Fibroblast of lung (primary cell): ENCODE results near the gene FANCG. TPM values are rescaled to one million over a fixed set of nuclear protein-coding genes. Genes with fewer than 3 reads are reported as not detected.

Experiments used
- DNase-seq, 2 donors: peaks; one replicate each; pipeline versions ENCODE4 v3.0.0 to v3.0.0-alpha.2; 2010; ENCODE audit warnings: low read depth in 2 of 2
- H2AFZ ChIP-seq: 2 replicates; pipeline ENCODE4 v1.5.1; 2012; ENCODE audit warnings: low read length, control low read depth, inconsistent platforms
- H3K27ac ChIP-seq: 2 replicates; pipeline ENCODE4 v1.5.1; 2011; ENCODE audit warnings: low read length, control low read depth; ENCODE audit not compliant: insufficient read depth
- H3K27me3 ChIP-seq: 2 replicates; pipeline ENCODE4 v1.5.1; 2011; ENCODE audit warnings: mild to moderate bottlenecking, low read length; ENCODE audit not compliant: control insufficient read depth, insufficient read depth
- H3K36me3 ChIP-seq: 2 replicates; pipeline ENCODE4 v1.5.1; 2011; ENCODE audit warnings: low read length; ENCODE audit not compliant: control insufficient read depth, insufficient read depth
- H3K4me1 ChIP-seq: 2 replicates; pipeline ENCODE4 v1.5.1; 2011; ENCODE audit warnings: low read length; ENCODE audit not compliant: control insufficient read depth, insufficient read depth; ENCODE audit errors: extremely low read depth
- H3K4me2 ChIP-seq: 2 replicates; pipeline ENCODE4 v1.5.1; 2011; ENCODE audit warnings: low read length, control low read depth; ENCODE audit not compliant: insufficient read depth; ENCODE audit errors: extremely low read depth
- H3K4me3 ChIP-seq, 4 experiments: fragments of 200-600 bp in 1 of 4; sonication (generic) in 1 of 4; replicated peaks in 1 of 4; 2 replicates each; pipeline ENCODE4 v1.5.1; 2011 to 2016; ENCODE audit warnings: low read length in 4 of 4, low read depth in 3 of 4, mild to moderate bottlenecking in 3 of 4, control low read depth in 2 of 4, inconsistent platforms in 1 of 4, mixed read lengths in 1 of 4; ENCODE audit not compliant: insufficient read depth in 1 of 4; ENCODE audit errors: control extremely low read depth in 1 of 4
- H3K79me2 ChIP-seq: 2 replicates; pipeline ENCODE4 v1.5.1; 2012; ENCODE audit warnings: mild to moderate bottlenecking, low read length, inconsistent platforms; ENCODE audit not compliant: control insufficient read depth, insufficient read depth
- H3K9ac ChIP-seq: 2 replicates; pipeline ENCODE4 v1.5.1; 2011; ENCODE audit warnings: mild to moderate bottlenecking, low read length, control low read depth; ENCODE audit not compliant: insufficient read depth
- H3K9me3 ChIP-seq: 2 replicates; pipeline ENCODE4 v1.5.1; 2012; ENCODE audit warnings: low read depth, low read length; ENCODE audit not compliant: control insufficient read depth, insufficient read depth
- H4K20me1 ChIP-seq: 2 replicates; pipeline ENCODE4 v1.5.1; 2011; ENCODE audit warnings: low read length; ENCODE audit not compliant: control insufficient read depth, insufficient read depth; ENCODE audit errors: extremely low read depth
- CTCF ChIP-seq, 2 donors: IDR thresholded peaks in 1 of 2; conservative IDR thresholded peaks in 1 of 2; 1 replicate in 1 of 2; 2 replicates in 1 of 2; pipeline ENCODE4 v1.5.1; 2011 to 2012; ENCODE audit warnings: low read length in 2 of 2, control low read depth in 1 of 2, inconsistent platforms in 1 of 2, low read depth in 1 of 2, mild to moderate bottlenecking in 1 of 2
- EZH2 ChIP-seq: IDR thresholded peaks from 2 replicates; pipeline ENCODE4 v1.5.1; 2012; ENCODE audit warnings: low read length, control low read depth, mild to moderate bottlenecking; ENCODE audit errors: missing control alignments
- polyA plus RNA-seq, 2 donors: library from polyadenylated mRNA; depleted of rRNA in 1 of 2; stranded (reverse) in 1 of 2; unstranded in 1 of 2; fragments of >200 nt; gene quantifications; 2 replicates each; pipeline ENCODE4 v1.2.1, GENCODE V29; 2011 to 2012; ENCODE audit warnings: missing spikeins in 1 of 2
- total RNA-seq: library from RNA; depleted of rRNA; stranded (reverse); fragments of >200 nt; gene quantifications from 2 replicates; pipeline ENCODE4 v1.2.1, GENCODE V29; 2014

The FANCG gene
- total and polyA plus RNA-seq, 2 donors (not counting 1 experiment from before 2014, with no cell fraction given): 6.6 to 12.2 TPM

- no peak for DNase-seq
- peaks cover 17% of the 10 kb centered on the region for H3K36me3 ChIP-seq
Measured at GRCh38 chr9:35108461-35108860, 28.7 kb upstream of the FANCG start.

GRCh38 chr9:35107297-35108290 is 27.9 kb upstream of the FANCG start:
- Histone ChIP-seq H3K4me1 (peaks cover 19% of the 10 kb centered on the region), H3K79me2 (peaks cover 25% of the 10 kb centered on the region), H3K27ac (no peak overlapping the region), H4K20me1 (no peaks in the 10 kb centered on the region), H3K9me3 (no peaks in the 10 kb centered on the region), H3K36me3 (peaks cover 17% of the 10 kb centered on the region), H2AFZ (no peak overlapping the region), H3K9ac (no peak overlapping the region), H3K4me3 (no peak overlapping the region), H3K27me3 (no peaks in the 10 kb centered on the region), H3K4me2 (no peak overlapping the region)
- TF ChIP-seq CTCF (conservative IDR thresholded peaks at IDR 0.05 in 1 of 2, IDR thresholded peaks at IDR 0.05 in 1 of 2; ENCODE audit: low read depth in 1 of 2, low read length in 2 of 2) (no peak), EZH2 (no peak)
- no peak for DNase-seq

More at GRCh38 chr9:35108461-35108860, 28.7 kb upstream of the FANCG start:
- no peak overlapping the region for H3K27ac ChIP-seq
- TF ChIP-seq CTCF (conservative IDR thresholded peaks at IDR 0.05 in 1 of 2, IDR thresholded peaks at IDR 0.05 in 1 of 2; ENCODE audit: low read depth in 1 of 2, low read length in 2 of 2): no peak
- no peak for TF ChIP-seq EZH2
- H3K9ac ChIP-seq: no peak overlapping the region
- peaks cover 22% of the 10 kb centered on the region for H3K4me1 ChIP-seq
- no peak overlapping the region for H3K4me2 ChIP-seq
- H2AFZ ChIP-seq: no peak overlapping the region
- no peaks in the 10 kb centered on the region for H4K20me1 ChIP-seq
- H3K9me3 ChIP-seq: no peaks in the 10 kb centered on the region
- no peak overlapping the region for H3K4me3 ChIP-seq
- no peaks in the 10 kb centered on the region for H3K27me3 ChIP-seq
- H3K79me2 ChIP-seq: peaks cover 29% of the 10 kb centered on the region

GRCh38 chr9:35106343-35106730 is 26.6 kb upstream of the FANCG start:
- Histone ChIP-seq H3K79me2 (peaks cover 38% of the 10 kb centered on the region), H3K27me3 (no peaks in the 10 kb centered on the region), H2AFZ (no peak overlapping the region), H3K27ac (no peak overlapping the region), H3K4me1 (peaks cover 15% of the 10 kb centered on the region), H3K4me3 (no peak overlapping the region), H3K9ac (no peak overlapping the region), H3K4me2 (no peak overlapping the region), H3K36me3 (peaks cover 20% of the 10 kb centered on the region), H3K9me3 (no peaks in the 10 kb centered on the region), H4K20me1 (no peaks in the 10 kb centered on the region)
- TF ChIP-seq CTCF (conservative IDR thresholded peaks at IDR 0.05 in 1 of 2, IDR thresholded peaks at IDR 0.05 in 1 of 2; ENCODE audit: low read depth in 1 of 2, low read length in 2 of 2) (no peak), EZH2 (no peak)
- no peak for DNase-seq
